ENCODE results near the gene FAM174A.

DNA sequence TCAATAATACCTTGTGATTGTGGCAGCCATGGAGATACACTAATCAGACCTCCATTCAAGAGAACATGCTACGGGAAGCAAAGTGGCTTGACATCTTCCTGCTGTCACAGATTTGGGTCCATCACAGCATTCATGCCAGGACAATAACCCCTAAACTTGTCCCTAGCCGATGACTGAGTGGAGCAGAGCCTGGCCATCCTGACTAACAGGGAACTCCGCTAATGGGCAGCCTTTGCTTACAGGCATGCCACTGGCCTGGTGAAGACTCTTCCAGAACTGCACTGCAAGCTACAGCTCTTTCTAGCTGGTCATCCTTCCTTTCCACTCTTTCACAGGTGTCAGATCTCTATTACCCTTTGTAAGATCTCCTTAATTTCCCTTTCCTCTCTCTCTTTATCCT, 16.0 kb downstream of the FAM174A start:
- TF ChIP-seq, protein P1, sequence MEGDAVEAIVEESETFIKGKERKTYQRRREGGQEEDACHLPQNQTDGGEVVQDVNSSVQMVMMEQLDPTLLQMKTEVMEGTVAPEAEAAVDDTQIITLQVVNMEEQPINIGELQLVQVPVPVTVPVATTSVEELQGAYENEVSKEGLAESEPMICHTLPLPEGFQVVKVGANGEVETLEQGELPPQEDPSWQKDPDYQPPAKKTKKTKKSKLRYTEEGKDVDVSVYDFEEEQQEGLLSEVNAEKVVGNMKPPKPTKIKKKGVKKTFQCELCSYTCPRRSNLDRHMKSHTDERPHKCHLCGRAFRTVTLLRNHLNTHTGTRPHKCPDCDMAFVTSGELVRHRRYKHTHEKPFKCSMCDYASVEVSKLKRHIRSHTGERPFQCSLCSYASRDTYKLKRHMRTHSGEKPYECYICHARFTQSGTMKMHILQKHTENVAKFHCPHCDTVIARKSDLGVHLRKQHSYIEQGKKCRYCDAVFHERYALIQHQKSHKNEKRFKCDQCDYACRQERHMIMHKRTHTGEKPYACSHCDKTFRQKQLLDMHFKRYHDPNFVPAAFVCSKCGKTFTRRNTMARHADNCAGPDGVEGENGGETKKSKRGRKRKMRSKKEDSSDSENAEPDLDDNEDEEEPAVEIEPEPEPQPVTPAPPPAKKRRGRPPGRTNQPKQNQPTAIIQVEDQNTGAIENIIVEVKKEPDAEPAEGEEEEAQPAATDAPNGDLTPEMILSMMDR (conservative IDR thresholded peaks at IDR 0.05; ENCODE audit: low read depth, low read length), result no peak
- no peak for TF ChIP-seq EZH2 (IDR thresholded peaks at IDR 0.05; ENCODE audit: low read length, unreplicated experiment)
